MCF 10A (cell line): ENCODE data around the gene ZC3H12C. TPM values are rescaled to one million over a fixed set of nuclear protein-coding genes. Genes with fewer than 3 reads are reported as not detected.

Experiments
- BruUV-seq: library from RNA; stranded (reverse); fragments of 400-500 nt; replicated peaks from 2 replicates; lab custom pipeline; 2021; lab: Mats Ljungman, UMichigan
- CTCF ChIA-PET: fragments of 300-600 bp; sonication (Branson Sonifier 250); formaldehyde crosslinking; extraction: SDS; loops from one replicate; lab custom pipeline; 2021; ENCODE audit warnings: antibody characterized with exemption, inconsistent platforms; lab: Yijun Ruan, JAX
- POLR2A ChIA-PET: fragments of 300-600, 350-650 bp; sonication (Branson Sonifier 250); formaldehyde crosslinking; extraction: SDS; loops from one replicate; lab custom pipeline; 2020; ENCODE audit warnings: antibody characterized with exemption, inconsistent platforms; lab: Yijun Ruan, JAX
- DNase-seq: peaks from one replicate; pipeline ENCODE4 v3.0.0-alpha.2; 2018; ENCODE audit not compliant: unreplicated experiment
- H3K27ac Mint-ChIP-seq: one replicate; pipeline ENCODE4 v1.8.0; 2022; ENCODE audit warnings: mild to moderate bottlenecking, low read depth, mixed read lengths; ENCODE audit not compliant: unreplicated experiment
- H3K27me3 Mint-ChIP-seq: one replicate; pipeline ENCODE4 v1.8.0; 2022; ENCODE audit warnings: mixed read lengths; ENCODE audit not compliant: insufficient read depth, unreplicated experiment
- H3K36me3 Mint-ChIP-seq: one replicate; pipeline ENCODE4 v1.8.0; 2022; ENCODE audit warnings: mild to moderate bottlenecking, moderate library complexity, mixed read lengths; ENCODE audit not compliant: insufficient read depth, unreplicated experiment
- H3K4me1 Mint-ChIP-seq: one replicate; pipeline ENCODE4 v1.8.0; 2022; ENCODE audit warnings: mixed read lengths; ENCODE audit not compliant: insufficient read depth, unreplicated experiment
- H3K4me3 Mint-ChIP-seq: one replicate; pipeline ENCODE4 v1.8.0; 2022; ENCODE audit warnings: mild to moderate bottlenecking, moderate library complexity, mixed read lengths; ENCODE audit not compliant: unreplicated experiment
- H3K9me3 Mint-ChIP-seq: one replicate; pipeline ENCODE4 v1.8.0; 2022; ENCODE audit warnings: mixed read lengths; ENCODE audit not compliant: unreplicated experiment
- intact Hi-C: fragments of 100-400 bp; cut with micrococcal nuclease; formaldehyde crosslinking; loops from 2 replicates; pipeline ENCODE4 v1.14.1; 2022
- total RNA-seq: library from RNA; stranded (reverse); gene quantifications from 2 replicates; pipeline ENCODE4 v1.2.3, GENCODE V29; 2022
- TF ChIP-seq, protein P1 (sequence below): fragments of 200-600 bp; IDR thresholded peaks from one replicate; pipeline ENCODE4 v1.8.0; 2022; ENCODE audit warnings: antibody characterized with exemption, mild to moderate bottlenecking; ENCODE audit not compliant: unreplicated experiment

The ZC3H12C gene
- total RNA-seq, 1 experiment from 2014 or later, result 37.7 TPM

DNA sequence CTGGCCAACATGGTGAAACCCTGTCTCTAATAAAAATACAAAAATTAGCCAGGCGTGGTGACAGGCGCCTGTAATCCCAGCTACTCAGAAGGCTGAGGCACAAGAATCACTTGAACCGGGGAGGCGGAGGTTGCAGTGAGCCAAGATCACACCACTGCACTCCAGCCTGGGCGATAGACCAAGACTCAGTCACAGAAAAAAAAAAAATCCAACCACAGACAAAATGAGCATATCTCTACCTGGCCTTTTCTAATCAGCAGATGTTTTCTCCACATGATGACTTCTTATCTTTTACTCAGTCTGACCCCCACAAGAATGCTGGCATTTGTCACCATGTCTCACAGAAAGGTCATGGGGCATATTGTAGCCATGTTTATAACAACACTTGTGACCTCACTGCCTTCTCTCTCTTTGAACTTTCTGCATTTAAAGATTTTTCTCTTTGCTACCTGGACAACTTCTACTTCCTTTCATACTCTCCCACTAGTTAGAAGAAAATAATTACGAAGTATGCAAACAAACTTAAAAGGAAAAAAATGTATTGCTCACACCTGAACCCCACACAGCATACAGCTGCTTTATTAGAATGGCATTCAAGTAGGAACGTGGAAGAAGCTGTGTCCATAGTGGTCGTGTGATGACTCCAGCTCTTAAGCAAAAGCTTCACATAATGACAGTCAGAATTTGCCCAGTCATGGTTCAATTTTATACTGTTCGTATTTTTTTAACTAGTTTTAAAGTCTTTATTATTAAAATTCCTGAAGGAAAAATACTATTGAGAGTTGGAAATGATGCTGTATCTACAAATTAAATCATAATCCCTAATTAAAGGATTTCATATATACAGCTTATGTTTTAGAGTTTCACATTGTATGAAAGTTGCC, 65.4 kb downstream of the ZC3H12C start:
- Mint-ChIP-seq H3K4me3 (no peak overlapping the region), H3K4me1 (peaks cover 4% of the 10 kb centered on the region), H3K9me3 (no peaks in the 10 kb centered on the region), H3K36me3 (peaks cover 96% of the 10 kb centered on the region), H3K27me3 (no peaks in the 10 kb centered on the region), H3K27ac (peak overlapping the region; percentile 41)
- CTCF ChIA-PET, result interaction anchor here (0.9 kb wide), 1 partner anchor 10 kb away, joined by 5 read pairs; no protein-coding TSS in a partner anchor
- TF ChIP-seq, protein P1, sequence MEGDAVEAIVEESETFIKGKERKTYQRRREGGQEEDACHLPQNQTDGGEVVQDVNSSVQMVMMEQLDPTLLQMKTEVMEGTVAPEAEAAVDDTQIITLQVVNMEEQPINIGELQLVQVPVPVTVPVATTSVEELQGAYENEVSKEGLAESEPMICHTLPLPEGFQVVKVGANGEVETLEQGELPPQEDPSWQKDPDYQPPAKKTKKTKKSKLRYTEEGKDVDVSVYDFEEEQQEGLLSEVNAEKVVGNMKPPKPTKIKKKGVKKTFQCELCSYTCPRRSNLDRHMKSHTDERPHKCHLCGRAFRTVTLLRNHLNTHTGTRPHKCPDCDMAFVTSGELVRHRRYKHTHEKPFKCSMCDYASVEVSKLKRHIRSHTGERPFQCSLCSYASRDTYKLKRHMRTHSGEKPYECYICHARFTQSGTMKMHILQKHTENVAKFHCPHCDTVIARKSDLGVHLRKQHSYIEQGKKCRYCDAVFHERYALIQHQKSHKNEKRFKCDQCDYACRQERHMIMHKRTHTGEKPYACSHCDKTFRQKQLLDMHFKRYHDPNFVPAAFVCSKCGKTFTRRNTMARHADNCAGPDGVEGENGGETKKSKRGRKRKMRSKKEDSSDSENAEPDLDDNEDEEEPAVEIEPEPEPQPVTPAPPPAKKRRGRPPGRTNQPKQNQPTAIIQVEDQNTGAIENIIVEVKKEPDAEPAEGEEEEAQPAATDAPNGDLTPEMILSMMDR, result no peak
- no peak for DNase-seq
- POLR2A ChIA-PET, result interaction anchor here (0.6 to 1.5 kb wide), 3 partner anchors 9 to 66 kb away, joined by 3 to 4 read pairs (median 4); no protein-coding TSS in a partner anchor
- no TSS peak for BruUV-seq
- intact Hi-C loops, result no loop called here

DNA sequence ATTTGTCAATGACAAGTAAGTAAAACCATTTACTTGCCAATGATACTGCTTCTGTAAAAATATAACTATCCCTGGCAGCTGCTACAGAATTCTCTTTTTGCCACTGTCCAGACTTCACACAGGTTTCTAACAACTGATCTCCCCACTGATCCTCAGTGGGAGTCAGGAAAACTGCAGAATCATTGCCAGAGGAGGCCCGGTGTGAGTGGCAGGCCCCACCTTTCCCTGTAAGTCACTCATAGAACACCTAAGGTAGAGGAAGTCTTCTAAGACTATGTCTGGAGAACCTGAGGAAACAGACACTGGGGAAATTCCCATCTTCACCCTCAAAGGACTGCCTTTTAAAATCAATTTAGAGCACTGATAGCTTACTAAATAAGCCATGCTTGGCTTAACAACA, 66.3 kb downstream of the ZC3H12C start:
- CTCF ChIA-PET, result no interaction called here

DNA sequence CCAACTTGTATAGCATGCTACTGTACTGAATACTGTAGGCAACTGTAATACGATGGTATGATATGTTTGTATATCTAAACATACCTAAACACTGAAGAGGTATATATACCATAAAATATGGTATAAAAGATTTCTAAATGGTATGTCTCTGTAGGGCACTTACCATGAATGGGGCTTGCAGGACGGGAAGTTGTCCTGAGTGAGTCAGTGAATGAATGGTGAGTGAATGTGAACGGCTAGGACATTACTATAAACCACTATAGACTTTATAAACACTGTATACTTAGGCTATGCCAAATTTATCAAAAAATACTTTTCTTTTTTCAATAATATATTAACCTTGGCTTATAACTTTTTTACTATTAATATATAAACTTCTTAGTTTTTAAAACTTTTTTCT, 66.8 kb downstream of the ZC3H12C start:
- POLR2A ChIA-PET, result interaction anchor here (1.7 kb wide), 1 partner anchor 12 kb away, joined by 4 read pairs; no protein-coding TSS in a partner anchor
- Mint-ChIP-seq H3K4me1 (peaks cover 4% of the 10 kb centered on the region), H3K27ac (peak overlapping the region; percentile 41), H3K4me3 (no peak overlapping the region), H3K27me3 (no peaks in the 10 kb centered on the region), H3K9me3 (no peaks in the 10 kb centered on the region), H3K36me3 (peaks cover 96% of the 10 kb centered on the region)
- CTCF ChIA-PET, result interaction anchor here (1.0 kb wide), 1 partner anchor 219 kb away, joined by 7 read pairs; no protein-coding TSS in a partner anchor
- intact Hi-C loops, result no loop called here
- DNase-seq, result no peak
- TF ChIP-seq, protein P1, result no peak
- BruUV-seq, result no TSS peak

More for the DNA sequence above, 66.3 kb downstream of the ZC3H12C start:
- BruUV-seq, result no TSS peak
- no peaks in the 10 kb centered on the region for H3K9me3 Mint-ChIP-seq
- H3K4me1 Mint-ChIP-seq, result peaks cover 4% of the 10 kb centered on the region
- peaks cover 96% of the 10 kb centered on the region for H3K36me3 Mint-ChIP-seq
- TF ChIP-seq, protein P1, result no peak
- intact Hi-C loops, result no loop called here
- POLR2A ChIA-PET, result interaction anchor here (0.5 to 1.7 kb wide), 4 partner anchors 10 to 124 kb away, joined by 3 to 4 read pairs (median 4); no protein-coding TSS in a partner anchor
- peak overlapping the region; percentile 41 for H3K27ac Mint-ChIP-seq
- H3K27me3 Mint-ChIP-seq, result no peaks in the 10 kb centered on the region
- no peak for DNase-seq
- H3K4me3 Mint-ChIP-seq, result no peak overlapping the region

DNA sequence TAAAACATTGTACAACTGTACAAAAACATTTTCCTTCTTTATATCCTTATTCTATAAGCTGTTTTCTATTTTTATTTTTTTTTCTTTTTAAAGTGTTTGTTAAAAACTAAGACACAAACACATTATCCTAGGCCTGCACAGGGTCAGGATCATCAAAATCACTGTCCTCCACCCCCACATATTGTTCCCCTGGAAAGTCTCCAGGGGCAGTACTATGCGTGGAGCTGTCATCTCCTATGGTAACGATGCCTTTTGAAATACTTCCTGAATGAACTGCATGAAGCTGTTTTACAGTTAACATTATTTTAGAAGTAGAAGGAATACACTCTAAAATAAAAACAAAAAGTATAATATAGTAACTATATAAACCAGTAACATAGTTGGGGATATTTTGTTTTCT, 67.2 kb downstream of the ZC3H12C start:
- POLR2A ChIA-PET, result interaction anchor here (0.7 to 1.7 kb wide), 2 partner anchors 13 to 19 kb away, joined by 4 read pairs; no protein-coding TSS in a partner anchor
- intact Hi-C loops, result no loop called here
- H3K4me1 Mint-ChIP-seq, result peaks cover 4% of the 10 kb centered on the region
- peaks cover 96% of the 10 kb centered on the region for H3K36me3 Mint-ChIP-seq
- H3K9me3 Mint-ChIP-seq, result no peaks in the 10 kb centered on the region
- no peak for DNase-seq
- H3K27ac Mint-ChIP-seq, result peak overlapping the region; percentile 39
- no TSS peak for BruUV-seq
- CTCF ChIA-PET, result interaction anchor here (0.6 to 1.0 kb wide), 2 partner anchors 220 to 1539 kb away, joined by 3 to 7 read pairs; no protein-coding TSS in a partner anchor
- no peak overlapping the region for H3K4me3 Mint-ChIP-seq
- TF ChIP-seq, protein P1, result no peak
- no peaks in the 10 kb centered on the region for H3K27me3 Mint-ChIP-seq
